GM23338 (cell line): ENCODE measurements around the gene MAPRE2. TPM values are rescaled to one million over a fixed set of nuclear protein-coding genes. Genes with fewer than 3 reads are reported as not detected.

Source experiments
- ATAC-seq: fragments of 200-7000 bp; cut with Tn5 transposase; 3 replicates; pipeline ENCODE4 v1.9.1; 2020
- DNase-seq: peaks from one replicate; pipeline ENCODE4 v3.0.0-alpha.2; 2015; ENCODE audit warnings: low spot score
- H2AFZ ChIP-seq: fragments of 200-600 bp; sonication (generic); 2 replicates; pipeline ENCODE4 v1.8.0; 2016; ENCODE audit warnings: antibody characterized with exemption, mild to moderate bottlenecking, moderate library complexity
- H3F3A ChIP-seq: fragments of 200-600 bp; sonication (generic); replicated peaks from 2 replicates; pipeline ENCODE4 v1.8.0; 2017; ENCODE audit warnings: antibody characterized with exemption, mixed run types, low read depth
- H3K27ac ChIP-seq: fragments of 200-600 bp; sonication (generic); 2 replicates; pipeline ENCODE4 v1.6.1; 2016; ENCODE audit warnings: low read depth
- H3K27me3 ChIP-seq: fragments of 200-600 bp; sonication (generic); 2 replicates; pipeline ENCODE4 v1.8.0; 2016; ENCODE audit warnings: mild to moderate bottlenecking, mixed run types, moderate library complexity; ENCODE audit not compliant: insufficient read depth
- H3K36me3 ChIP-seq: fragments of 200-600 bp; sonication (generic); 2 replicates; pipeline ENCODE4 v1.8.0; 2016; ENCODE audit warnings: mild to moderate bottlenecking; ENCODE audit not compliant: insufficient read depth
- H3K4me1 ChIP-seq: fragments of 200-600 bp; sonication (generic); 2 replicates; pipeline ENCODE4 v1.8.0; 2016; ENCODE audit warnings: mild to moderate bottlenecking, moderate library complexity; ENCODE audit not compliant: insufficient read depth
- H3K4me2 ChIP-seq: fragments of 200-600 bp; sonication (generic); 2 replicates; pipeline ENCODE4 v1.7.1; 2017; ENCODE audit warnings: mixed run types
- H3K4me3 ChIP-seq: fragments of 200-600 bp; sonication (generic); 2 replicates; pipeline ENCODE4 v1.6.1; 2016; ENCODE audit warnings: mixed run types
- H3K79me2 ChIP-seq: fragments of 200-600 bp; sonication (generic); replicated peaks from 2 replicates; pipeline ENCODE4 v1.8.0; 2017; ENCODE audit warnings: mild to moderate bottlenecking; ENCODE audit not compliant: insufficient read depth
- H3K9me2 ChIP-seq: fragments of 200-600 bp; sonication (generic); 2 replicates; pipeline ENCODE4 v1.8.0; 2017; ENCODE audit not compliant: insufficient read depth
- H4K20me1 ChIP-seq: fragments of 200-600 bp; sonication (generic); replicated peaks from 2 replicates; pipeline ENCODE4 v1.8.0; 2017; ENCODE audit warnings: mild to moderate bottlenecking; ENCODE audit not compliant: insufficient read depth
- H3K27ac Mint-ChIP-seq: 2 replicates; pipeline ENCODE4 v1.8.0; 2020; ENCODE audit warnings: inconsistent platforms, mild to moderate bottlenecking, moderate library complexity, mixed read lengths
- H3K27me3 Mint-ChIP-seq: 3 replicates; pipeline ENCODE4 v1.8.0; 2022; ENCODE audit warnings: low read depth, mild to moderate bottlenecking, moderate library complexity, mixed read lengths, inconsistent platforms; ENCODE audit not compliant: insufficient read depth, poor library complexity
- H3K36me3 Mint-ChIP-seq: 3 replicates; pipeline ENCODE4 v1.8.0; 2021; ENCODE audit warnings: low read depth, mild to moderate bottlenecking, inconsistent platforms, moderate library complexity, mixed read lengths
- H3K4me1 Mint-ChIP-seq: 3 replicates; pipeline ENCODE4 v1.8.0; 2020; ENCODE audit warnings: mild to moderate bottlenecking, inconsistent platforms, mixed read lengths
- H3K4me3 Mint-ChIP-seq: 3 replicates; pipeline ENCODE4 v1.8.0; 2021; ENCODE audit warnings: moderate library complexity, mild to moderate bottlenecking, inconsistent platforms, mixed read lengths
- H3K9me3 Mint-ChIP-seq: 3 replicates; pipeline ENCODE4 v1.8.0; 2020; ENCODE audit warnings: moderate library complexity, mild to moderate bottlenecking, inconsistent platforms, mixed read lengths
- CREB1 ChIP-seq: fragments of 250-450 bp; sonication (Bioruptor Pico); IDR thresholded peaks from 2 replicates; pipeline ENCODE4 v1.5.0; 2020; ENCODE audit warnings: low read depth, mild to moderate bottlenecking, moderate library complexity
- EZH2 ChIP-seq: fragments of 200-600 bp; sonication (generic); IDR thresholded peaks from one replicate; pipeline ENCODE4 v1.8.0; 2017; ENCODE audit warnings: antibody characterized with exemption, mild to moderate bottlenecking, low read depth; ENCODE audit not compliant: unreplicated experiment
- EZH2phosphoT487 ChIP-seq: fragments of 200-600 bp; sonication (generic); IDR thresholded peaks from one replicate; pipeline ENCODE4 v1.8.1; 2018; ENCODE audit warnings: antibody characterized with exemption; ENCODE audit not compliant: unreplicated experiment
- JUNB ChIP-seq: IDR thresholded peaks from one replicate; pipeline ENCODE4 v1.6.1; 2016; ENCODE audit warnings: antibody characterized with exemption; ENCODE audit not compliant: unreplicated experiment
- NANOG ChIP-seq: IDR thresholded peaks from 2 replicates; pipeline ENCODE4 v1.6.1; 2016; ENCODE audit warnings: antibody characterized with exemption, borderline replicate concordance
- STAT1 ChIP-seq: IDR thresholded peaks from one replicate; pipeline ENCODE4 v1.6.1; 2016; ENCODE audit warnings: antibody characterized with exemption; ENCODE audit not compliant: unreplicated experiment
- ZNF114 ChIP-seq: fragments of 250-450 bp; sonication (Bioruptor Pico); IDR thresholded peaks from 2 replicates; pipeline ENCODE4 v1.5.0; 2020; ENCODE audit warnings: mild to moderate bottlenecking, moderate library complexity
- ZNF331 ChIP-seq: fragments of 250-450 bp; sonication (Bioruptor Pico); IDR thresholded peaks from 2 replicates; pipeline ENCODE4 v1.5.0; 2020; ENCODE audit warnings: low read depth, mild to moderate bottlenecking, moderate library complexity
- polyA plus RNA-seq: library from polyadenylated mRNA; unstranded; fragments of >200 nt; fragmentation: Nextera tagmentation; extraction: Ambion mirVana; gene quantifications from 2 replicates; pipeline ENCODE4 v1.2.1, GENCODE V29; 2016
- total RNA-seq: library from RNA; depleted of rRNA; stranded (reverse); fragments of >200 nt; shearing (Covaris generic); gene quantifications from 2 replicates; pipeline ENCODE4 v1.2.3, GENCODE V29; 2014
- TF ChIP-seq, protein P1 (sequence below), 2 experiments: fragments of 200-600 bp in 1 of 2; sonication (generic) in 1 of 2; conservative IDR thresholded peaks; 2 replicates each; pipeline versions ENCODE4 v1.5.1 to v1.6.1; 2016 to 2017; ENCODE audit warnings: antibody characterized with exemption in 2 of 2, low read depth in 2 of 2, mild to moderate bottlenecking in 2 of 2, moderate library complexity in 1 of 2
- TF ChIP-seq, protein P2 (sequence below): IDR thresholded peaks from one replicate; pipeline ENCODE4 v1.6.1; 2018; ENCODE audit warnings: antibody characterized with exemption; ENCODE audit not compliant: unreplicated experiment

MAPRE2 gene
- total and polyA plus RNA-seq, 2 experiments from 2014 or later = 17.8 to 40.4 TPM

DNA sequence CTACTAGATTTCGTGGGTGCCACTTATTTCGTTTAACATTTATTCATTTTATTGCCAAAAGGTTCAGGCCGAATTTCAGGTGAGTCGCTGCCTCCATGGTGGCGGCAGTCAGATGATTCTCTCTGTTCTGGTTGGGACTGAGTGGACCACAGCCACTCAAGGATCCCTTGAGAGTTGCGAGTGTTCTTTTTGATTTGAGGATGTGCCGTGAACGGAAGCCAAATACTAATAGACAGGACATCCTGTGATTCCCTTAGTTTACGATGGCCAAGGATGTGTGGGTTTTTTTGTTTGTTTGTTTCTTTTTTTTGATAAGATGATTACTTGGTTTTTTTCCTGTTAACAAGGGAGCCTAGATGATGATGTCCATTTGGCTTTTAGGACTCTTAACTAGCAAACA, 13.2 kb downstream of the MAPRE2 start:
- Histone ChIP-seq H3K79me2 (peaks cover 63% of the 10 kb centered on the region), H4K20me1 (0 out of 2 replicates have a peak, but pooled peaks cover 3% of the 10 kb centered on the region), H3K4me3 (no peak overlapping the region), H3K4me1 (peaks cover 17% of the 10 kb centered on the region), H3K27ac (no peak overlapping the region), H3K36me3 (no peaks in the 10 kb centered on the region), H3K9me2 (no peaks in the 10 kb centered on the region), H3K27me3 (no peaks in the 10 kb centered on the region), H2AFZ (no peak overlapping the region), H3F3A (no peaks in the 10 kb centered on the region), H3K4me2 (no peak overlapping the region)
- TF ChIP-seq ZNF331 (CRISPR knock-in tag) = no peak
- TF ChIP-seq ZNF114 (CRISPR knock-in tag) = no peak
- TF ChIP-seq, protein P1, sequence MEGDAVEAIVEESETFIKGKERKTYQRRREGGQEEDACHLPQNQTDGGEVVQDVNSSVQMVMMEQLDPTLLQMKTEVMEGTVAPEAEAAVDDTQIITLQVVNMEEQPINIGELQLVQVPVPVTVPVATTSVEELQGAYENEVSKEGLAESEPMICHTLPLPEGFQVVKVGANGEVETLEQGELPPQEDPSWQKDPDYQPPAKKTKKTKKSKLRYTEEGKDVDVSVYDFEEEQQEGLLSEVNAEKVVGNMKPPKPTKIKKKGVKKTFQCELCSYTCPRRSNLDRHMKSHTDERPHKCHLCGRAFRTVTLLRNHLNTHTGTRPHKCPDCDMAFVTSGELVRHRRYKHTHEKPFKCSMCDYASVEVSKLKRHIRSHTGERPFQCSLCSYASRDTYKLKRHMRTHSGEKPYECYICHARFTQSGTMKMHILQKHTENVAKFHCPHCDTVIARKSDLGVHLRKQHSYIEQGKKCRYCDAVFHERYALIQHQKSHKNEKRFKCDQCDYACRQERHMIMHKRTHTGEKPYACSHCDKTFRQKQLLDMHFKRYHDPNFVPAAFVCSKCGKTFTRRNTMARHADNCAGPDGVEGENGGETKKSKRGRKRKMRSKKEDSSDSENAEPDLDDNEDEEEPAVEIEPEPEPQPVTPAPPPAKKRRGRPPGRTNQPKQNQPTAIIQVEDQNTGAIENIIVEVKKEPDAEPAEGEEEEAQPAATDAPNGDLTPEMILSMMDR (conservative IDR thresholded peaks at IDR 0.05; ENCODE audit: low read depth in 2 of 2) = no peak
- TF ChIP-seq JUNB = no peak
- no peak for TF ChIP-seq CREB1 (CRISPR knock-in tag)
- no peak for TF ChIP-seq STAT1
- Mint-ChIP-seq H3K4me1 (peaks cover 22% of the 10 kb centered on the region), H3K9me3 (no peaks in the 10 kb centered on the region), H3K27me3 (no peaks in the 10 kb centered on the region), H3K27ac (no peak overlapping the region), H3K36me3 (no peaks in the 10 kb centered on the region), H3K4me3 (no peak overlapping the region)
- ATAC-seq = no peak
- DNase-seq = no peak

DNA sequence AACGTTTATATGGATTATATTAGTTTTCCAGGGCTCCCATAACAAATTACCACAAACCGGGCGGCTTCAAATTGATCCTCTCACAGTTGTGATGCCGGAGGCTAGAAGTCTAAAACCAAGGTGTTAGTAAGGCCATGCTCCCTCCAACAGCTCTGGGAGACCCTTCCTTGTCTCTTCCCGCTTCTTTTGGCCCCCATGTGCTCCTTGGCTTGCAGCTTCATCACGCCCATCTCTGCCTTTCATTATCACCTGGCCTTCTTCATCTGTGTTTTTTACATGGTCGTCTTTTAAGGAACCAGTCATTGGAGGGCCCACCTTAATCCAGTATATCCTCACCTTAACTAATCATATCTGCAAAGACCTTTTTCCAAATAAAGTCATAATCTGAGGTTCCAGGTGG, 13.9 kb downstream of the MAPRE2 start:
- no peak overlapping the region for H3K4me2 ChIP-seq
- H3F3A ChIP-seq = no peaks in the 10 kb centered on the region
- no peaks in the 10 kb centered on the region for H3K36me3 Mint-ChIP-seq
- no peak overlapping the region for H3K27ac ChIP-seq
- H3K4me3 Mint-ChIP-seq = no peak overlapping the region
- no peaks in the 10 kb centered on the region for H3K27me3 ChIP-seq
- H3K4me1 ChIP-seq = peaks cover 24% of the 10 kb centered on the region
- no peaks in the 10 kb centered on the region for H3K9me3 Mint-ChIP-seq
- no peaks in the 10 kb centered on the region for H3K27me3 Mint-ChIP-seq
- no peak overlapping the region for H2AFZ ChIP-seq
- H3K27ac Mint-ChIP-seq = no peak overlapping the region
- DNase-seq (no peak), ATAC-seq (no peak)
- H3K4me1 Mint-ChIP-seq = peaks cover 24% of the 10 kb centered on the region
- no peaks in the 10 kb centered on the region for H3K9me2 ChIP-seq
- peaks cover 64% of the 10 kb centered on the region for H3K79me2 ChIP-seq
- 0 out of 2 replicates have a peak, but pooled peaks cover 3% of the 10 kb centered on the region for H4K20me1 ChIP-seq
- no peak overlapping the region for H3K4me3 ChIP-seq
- H3K36me3 ChIP-seq = no peaks in the 10 kb centered on the region
- no peak for TF ChIP-seq NANOG
- no peak for TF ChIP-seq STAT1
- TF ChIP-seq JUNB = no peak
- no peak for TF ChIP-seq EZH2phosphoT487
- no peak for TF ChIP-seq EZH2
- TF ChIP-seq, protein P1 (conservative IDR thresholded peaks at IDR 0.05; ENCODE audit: low read depth in 2 of 2) = no peak
- no peak for TF ChIP-seq CREB1 (CRISPR knock-in tag)
- TF ChIP-seq ZNF114 (CRISPR knock-in tag) = no peak
- TF ChIP-seq, protein P2, sequence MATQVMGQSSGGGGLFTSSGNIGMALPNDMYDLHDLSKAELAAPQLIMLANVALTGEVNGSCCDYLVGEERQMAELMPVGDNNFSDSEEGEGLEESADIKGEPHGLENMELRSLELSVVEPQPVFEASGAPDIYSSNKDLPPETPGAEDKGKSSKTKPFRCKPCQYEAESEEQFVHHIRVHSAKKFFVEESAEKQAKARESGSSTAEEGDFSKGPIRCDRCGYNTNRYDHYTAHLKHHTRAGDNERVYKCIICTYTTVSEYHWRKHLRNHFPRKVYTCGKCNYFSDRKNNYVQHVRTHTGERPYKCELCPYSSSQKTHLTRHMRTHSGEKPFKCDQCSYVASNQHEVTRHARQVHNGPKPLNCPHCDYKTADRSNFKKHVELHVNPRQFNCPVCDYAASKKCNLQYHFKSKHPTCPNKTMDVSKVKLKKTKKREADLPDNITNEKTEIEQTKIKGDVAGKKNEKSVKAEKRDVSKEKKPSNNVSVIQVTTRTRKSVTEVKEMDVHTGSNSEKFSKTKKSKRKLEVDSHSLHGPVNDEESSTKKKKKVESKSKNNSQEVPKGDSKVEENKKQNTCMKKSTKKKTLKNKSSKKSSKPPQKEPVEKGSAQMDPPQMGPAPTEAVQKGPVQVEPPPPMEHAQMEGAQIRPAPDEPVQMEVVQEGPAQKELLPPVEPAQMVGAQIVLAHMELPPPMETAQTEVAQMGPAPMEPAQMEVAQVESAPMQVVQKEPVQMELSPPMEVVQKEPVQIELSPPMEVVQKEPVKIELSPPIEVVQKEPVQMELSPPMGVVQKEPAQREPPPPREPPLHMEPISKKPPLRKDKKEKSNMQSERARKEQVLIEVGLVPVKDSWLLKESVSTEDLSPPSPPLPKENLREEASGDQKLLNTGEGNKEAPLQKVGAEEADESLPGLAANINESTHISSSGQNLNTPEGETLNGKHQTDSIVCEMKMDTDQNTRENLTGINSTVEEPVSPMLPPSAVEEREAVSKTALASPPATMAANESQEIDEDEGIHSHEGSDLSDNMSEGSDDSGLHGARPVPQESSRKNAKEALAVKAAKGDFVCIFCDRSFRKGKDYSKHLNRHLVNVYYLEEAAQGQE = no peak
